Measurements from ENCODE around the gene TSPOAP1.

The TSPOAP1 gene

GRCh38 chr17:58328195-58329034 lies at the start of gene TSPOAP1:
Gene TSPOAP1 (minus strand): TSS chr17:58328795. CDS start chr17:58327920, 875 bp downstream.
- DNase-seq (ENCODE audit: low read depth in 2 of 2), result peak; percentile 81 to 89

GRCh38 chr17:58377661-58378060 lies 49.1 kb upstream of the TSPOAP1 start:
- DNase-seq (ENCODE audit: low read depth in 2 of 2), result no peak

- DNase-seq (ENCODE audit: low read depth in 2 of 2), result no peak
These were observed 48.6 kb upstream of the TSPOAP1 start for GRCh38 chr17:58377093-58377601.

- DNase-seq (ENCODE audit: low read depth in 2 of 2), result no peak
These were observed 47.9 kb upstream of the TSPOAP1 start for GRCh38 chr17:58376472-58377000.

GRCh38 chr17:58375811-58376210 lies 47.2 kb upstream of the TSPOAP1 start:
- no peak for DNase-seq (ENCODE audit: low read depth in 2 of 2)

- no peak for DNase-seq (ENCODE audit: low read depth in 2 of 2)
These were observed 46.7 kb upstream of the TSPOAP1 start for GRCh38 chr17:58375256-58375655.

- DNase-seq (ENCODE audit: low read depth in 2 of 2), result no peak
These were observed 45.3 kb upstream of the TSPOAP1 start for GRCh38 chr17:58373923-58374322.

GRCh38 chr17:58373003-58373402 lies 44.4 kb upstream of the TSPOAP1 start:
- no peak for DNase-seq (ENCODE audit: low read depth in 2 of 2)

- DNase-seq (ENCODE audit: low read depth in 2 of 2), result no peak
These were observed 42.8 kb upstream of the TSPOAP1 start for GRCh38 chr17:58371300-58371950.

GRCh38 chr17:58370716-58371115 lies 42.1 kb upstream of the TSPOAP1 start:
- no peak for DNase-seq (ENCODE audit: low read depth in 2 of 2)

- no peak for DNase-seq (ENCODE audit: low read depth in 2 of 2)
These were observed 41.7 kb upstream of the TSPOAP1 start for GRCh38 chr17:58370309-58370708.

GRCh38 chr17:58369214-58370031 lies 40.8 kb upstream of the TSPOAP1 start:
- no peak for DNase-seq (ENCODE audit: low read depth in 2 of 2)

GRCh38 chr17:58368860-58369213 lies 40.2 kb upstream of the TSPOAP1 start:
- DNase-seq (ENCODE audit: low read depth in 2 of 2), result no peak

GRCh38 chr17:58367461-58367860 lies 38.9 kb upstream of the TSPOAP1 start:
- no peak for DNase-seq (ENCODE audit: low read depth in 2 of 2)

GRCh38 chr17:58365980-58366595 lies 37.5 kb upstream of the TSPOAP1 start:
- DNase-seq (ENCODE audit: low read depth in 2 of 2), result no peak

GRCh38 chr17:58365185-58365979 lies 36.8 kb upstream of the TSPOAP1 start:
- no peak for DNase-seq (ENCODE audit: low read depth in 2 of 2)

GRCh38 chr17:58364270-58364942 lies 35.8 kb upstream of the TSPOAP1 start:
- DNase-seq (ENCODE audit: low read depth in 2 of 2), result no peak

- DNase-seq (ENCODE audit: low read depth in 2 of 2), result no peak
These were observed 35.0 kb upstream of the TSPOAP1 start for GRCh38 chr17:58363457-58364185.

- no peak for DNase-seq (ENCODE audit: low read depth in 2 of 2)
These were observed 33.9 kb upstream of the TSPOAP1 start for GRCh38 chr17:58362368-58363014.

All from stimulated activated CD4-positive, alpha-beta T cell treated with anti-CD3 and anti-CD28 coated beads, Interleukin-12 subunit alpha, Interleukin-12 subunit beta, amount 100 ng/mL, for 24 hours (primary cell).